Activated T-cell treated with anti-CD3 and anti-CD28 coated beads for 48 hours (primary cell): ENCODE data around the gene IKZF5.

Experiments used
- DNase-seq: peaks from one replicate; pipeline ENCODE4 v3.0.0-alpha.2; 2020; ENCODE audit warnings: low read depth

Gene IKZF5

GRCh38 chr10:122980209-122981065, 28.2 kb downstream of the IKZF5 start, which contains the start of gene PSTK:
Gene PSTK, plus strand, starts transcription at chr10:122980401. Its CDS starts 79 bp downstream, at chr10:122980480.
- peak; percentile 86 for DNase-seq

GRCh38 chr10:122974543-122975064, 34.0 kb downstream of the IKZF5 start:
- no peak for DNase-seq

- no peak for DNase-seq
Measured at GRCh38 chr10:122974023-122974422, 34.6 kb downstream of the IKZF5 start.

GRCh38 chr10:122968698-122969097, 39.9 kb downstream of the IKZF5 start:
- no peak for DNase-seq

GRCh38 chr10:122966879-122967278, 41.7 kb downstream of the IKZF5 start:
- no peak for DNase-seq

- no peak for DNase-seq
Measured at GRCh38 chr10:122962405-122962804, 46.2 kb downstream of the IKZF5 start.

GRCh38 chr10:122957474-122957873, 51.1 kb downstream of the IKZF5 start:
- no peak for DNase-seq

GRCh38 chr10:122955892-122956291, 52.7 kb downstream of the IKZF5 start:
- no peak for DNase-seq

- no peak for DNase-seq
Measured at GRCh38 chr10:122954731-122955050, 53.9 kb downstream of the IKZF5 start.

GRCh38 chr10:122953902-122954730, 54.5 kb downstream of the IKZF5 start, which contains the start of gene C10orf88:
Gene C10orf88, minus strand, starts transcription at chr10:122954227. Its CDS starts 49 bp downstream, at chr10:122954178.
- DNase-seq: peak; percentile 95

GRCh38 chr10:122949296-122949695, 59.3 kb downstream of the IKZF5 start:
- DNase-seq: no peak
